Ishikawa (cell line): Measurements from ENCODE around the gene SPTAN1.

Experiments
- CEBPB ChIP-seq: IDR thresholded peaks from 2 replicates; pipeline ENCODE4 v1.6.1; 2012
- EGR1 ChIP-seq: IDR thresholded peaks from 2 replicates; pipeline ENCODE4 v1.6.1; 2012

DNA sequence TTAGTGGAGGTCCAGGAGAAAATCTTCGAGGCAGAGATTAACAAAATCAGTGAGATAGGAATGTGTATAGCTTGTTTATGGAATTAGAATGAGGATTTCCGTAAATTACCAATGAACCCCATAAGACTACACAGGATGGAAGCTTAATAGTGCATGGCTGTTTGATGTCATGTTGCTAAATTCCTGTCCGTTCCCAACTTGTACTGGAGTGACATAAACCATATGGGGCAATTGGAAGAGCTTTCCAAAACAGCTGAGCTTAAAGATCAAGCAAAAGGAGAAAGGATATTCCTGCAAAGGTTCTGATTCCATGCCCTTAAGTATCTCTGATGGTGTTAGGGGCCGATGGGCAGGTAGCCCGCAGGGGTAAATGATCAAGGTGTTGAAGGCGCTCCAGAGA is 30.4 kb upstream of the SPTAN1 start:
- no peak for TF ChIP-seq EGR1
- no peak for TF ChIP-seq CEBPB
